H1 (cell line): ENCODE measurements around the gene GLRA2. TPM values are rescaled to one million over a fixed set of nuclear protein-coding genes. Genes with fewer than 3 reads are reported as not detected.

Source experiments
- FOSL1 ChIP-seq: IDR thresholded peaks from 2 replicates; pipeline ENCODE4 v1.6.1; 2011; ENCODE audit warnings: mild to moderate bottlenecking, low read depth, low read length, moderate library complexity; ENCODE audit not compliant: insufficient read depth
- MAFK ChIP-seq: IDR thresholded peaks from 2 replicates; pipeline ENCODE4 v1.6.1; 2012; ENCODE audit warnings: low read depth, mild to moderate bottlenecking, improper control_type of control experiment, low read length
- SIRT6 ChIP-seq: IDR thresholded peaks from one replicate; pipeline ENCODE4 v1.7.1; 2012; ENCODE audit warnings: low read length, inconsistent platforms
- polyA plus RNA-seq, 7 experiments: library from polyadenylated mRNA; depleted of rRNA in 3 of 7; stranded (reverse) in 5 of 7; unstranded in 2 of 7; fragments of >200 nt in 5 of 7; fragments of 200-250 nt in 2 of 7; gene quantifications; 1 replicate in 5 of 7; 2 replicates in 1 of 7; 4 replicates in 1 of 7; pipeline versions ENCODE4 v1.2.1 to v1.2.3, GENCODE V29; 2011 to 2013; ENCODE audit warnings: missing spikeins in 2 of 7, mixed read lengths in 2 of 7
- total RNA-seq: library from RNA; stranded (reverse); fragmentation: NEBNext Ultra II Directional; extraction: Animal tissue kit (Norgen Biotek cat#: 25700); gene quantifications from 2 replicates; pipeline ENCODE4 v1.2.1, GENCODE V29; 2021
- TF ChIP-seq, protein P1 (sequence below): IDR thresholded peaks from 2 replicates; pipeline ENCODE4 v1.6.1; 2012; ENCODE audit warnings: inconsistent platforms
- TF ChIP-seq, protein P2 (sequence below): IDR thresholded peaks from 2 replicates; pipeline ENCODE4 v1.6.1; 2012; ENCODE audit warnings: low read length, inconsistent platforms

GLRA2 gene
- total and polyA plus RNA-seq, 2 of the 8 experiments (the other 6 are each of a cell fraction or from before 2014, with no cell fraction given): not detected

DNA sequence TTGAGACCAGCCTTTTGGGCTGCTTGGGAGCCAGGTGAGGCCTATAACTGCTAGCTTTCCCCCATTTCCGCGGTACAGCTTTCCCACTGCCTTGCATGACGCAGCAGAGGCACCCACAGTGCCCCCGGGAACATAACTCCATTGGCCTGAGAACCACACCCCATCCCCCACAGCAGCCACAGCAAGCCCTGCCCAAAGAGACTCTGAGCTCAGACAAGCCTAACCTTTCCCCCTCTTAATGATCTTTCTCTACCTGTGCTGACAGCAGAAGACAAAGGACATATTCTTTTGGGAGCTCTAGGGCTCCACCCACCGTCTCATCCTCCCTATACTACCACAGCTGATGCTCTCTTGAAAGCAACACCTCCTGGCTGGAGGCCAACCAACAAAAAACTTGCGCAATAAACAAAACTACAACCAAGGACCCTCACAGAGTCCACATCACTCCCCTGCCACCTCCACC is 228.7 kb downstream of the GLRA2 start (continued):
- TF ChIP-seq, protein P1, sequence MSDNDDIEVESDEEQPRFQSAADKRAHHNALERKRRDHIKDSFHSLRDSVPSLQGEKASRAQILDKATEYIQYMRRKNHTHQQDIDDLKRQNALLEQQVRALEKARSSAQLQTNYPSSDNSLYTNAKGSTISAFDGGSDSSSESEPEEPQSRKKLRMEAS: no peak
- no peak for TF ChIP-seq MAFK
- TF ChIP-seq FOSL1: no peak
- no peak for TF ChIP-seq SIRT6
- TF ChIP-seq, protein P2, sequence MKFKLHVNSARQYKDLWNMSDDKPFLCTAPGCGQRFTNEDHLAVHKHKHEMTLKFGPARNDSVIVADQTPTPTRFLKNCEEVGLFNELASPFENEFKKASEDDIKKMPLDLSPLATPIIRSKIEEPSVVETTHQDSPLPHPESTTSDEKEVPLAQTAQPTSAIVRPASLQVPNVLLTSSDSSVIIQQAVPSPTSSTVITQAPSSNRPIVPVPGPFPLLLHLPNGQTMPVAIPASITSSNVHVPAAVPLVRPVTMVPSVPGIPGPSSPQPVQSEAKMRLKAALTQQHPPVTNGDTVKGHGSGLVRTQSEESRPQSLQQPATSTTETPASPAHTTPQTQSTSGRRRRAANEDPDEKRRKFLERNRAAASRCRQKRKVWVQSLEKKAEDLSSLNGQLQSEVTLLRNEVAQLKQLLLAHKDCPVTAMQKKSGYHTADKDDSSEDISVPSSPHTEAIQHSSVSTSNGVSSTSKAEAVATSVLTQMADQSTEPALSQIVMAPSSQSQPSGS: no peak
